Fibroblast of lung (primary cell): ENCODE measurements around the gene POLG2. TPM values are rescaled to one million over a fixed set of nuclear protein-coding genes. Genes with fewer than 3 reads are reported as not detected.
A peak's percentile ranks its signal among the peaks of the same experiment; 100 is the strongest.

Experiments
- DNase-seq, 2 donors: peaks; one replicate each; pipeline versions ENCODE4 v3.0.0 to v3.0.0-alpha.2; 2010; ENCODE audit warnings: low read depth in 2 of 2
- H2AFZ ChIP-seq: 2 replicates; pipeline ENCODE4 v1.5.1; 2012; ENCODE audit warnings: low read length, control low read depth, inconsistent platforms
- H3K27ac ChIP-seq: 2 replicates; pipeline ENCODE4 v1.5.1; 2011; ENCODE audit warnings: low read length, control low read depth; ENCODE audit not compliant: insufficient read depth
- H3K27me3 ChIP-seq: 2 replicates; pipeline ENCODE4 v1.5.1; 2011; ENCODE audit warnings: mild to moderate bottlenecking, low read length; ENCODE audit not compliant: control insufficient read depth, insufficient read depth
- H3K36me3 ChIP-seq: 2 replicates; pipeline ENCODE4 v1.5.1; 2011; ENCODE audit warnings: low read length; ENCODE audit not compliant: control insufficient read depth, insufficient read depth
- H3K4me1 ChIP-seq: 2 replicates; pipeline ENCODE4 v1.5.1; 2011; ENCODE audit warnings: low read length; ENCODE audit not compliant: control insufficient read depth, insufficient read depth; ENCODE audit errors: extremely low read depth
- H3K4me2 ChIP-seq: 2 replicates; pipeline ENCODE4 v1.5.1; 2011; ENCODE audit warnings: low read length, control low read depth; ENCODE audit not compliant: insufficient read depth; ENCODE audit errors: extremely low read depth
- H3K4me3 ChIP-seq, 4 experiments: fragments of 200-600 bp in 1 of 4; sonication (generic) in 1 of 4; replicated peaks in 1 of 4; 2 replicates each; pipeline ENCODE4 v1.5.1; 2011 to 2016; ENCODE audit warnings: low read length in 4 of 4, low read depth in 3 of 4, mild to moderate bottlenecking in 3 of 4, control low read depth in 2 of 4, inconsistent platforms in 1 of 4, mixed read lengths in 1 of 4; ENCODE audit not compliant: insufficient read depth in 1 of 4; ENCODE audit errors: control extremely low read depth in 1 of 4
- H3K79me2 ChIP-seq: 2 replicates; pipeline ENCODE4 v1.5.1; 2012; ENCODE audit warnings: mild to moderate bottlenecking, low read length, inconsistent platforms; ENCODE audit not compliant: control insufficient read depth, insufficient read depth
- H3K9ac ChIP-seq: 2 replicates; pipeline ENCODE4 v1.5.1; 2011; ENCODE audit warnings: mild to moderate bottlenecking, low read length, control low read depth; ENCODE audit not compliant: insufficient read depth
- H3K9me3 ChIP-seq: 2 replicates; pipeline ENCODE4 v1.5.1; 2012; ENCODE audit warnings: low read depth, low read length; ENCODE audit not compliant: control insufficient read depth, insufficient read depth
- H4K20me1 ChIP-seq: 2 replicates; pipeline ENCODE4 v1.5.1; 2011; ENCODE audit warnings: low read length; ENCODE audit not compliant: control insufficient read depth, insufficient read depth; ENCODE audit errors: extremely low read depth
- CTCF ChIP-seq, 2 donors: IDR thresholded peaks in 1 of 2; conservative IDR thresholded peaks in 1 of 2; 1 replicate in 1 of 2; 2 replicates in 1 of 2; pipeline ENCODE4 v1.5.1; 2011 to 2012; ENCODE audit warnings: low read length in 2 of 2, control low read depth in 1 of 2, inconsistent platforms in 1 of 2, low read depth in 1 of 2, mild to moderate bottlenecking in 1 of 2
- EZH2 ChIP-seq: IDR thresholded peaks from 2 replicates; pipeline ENCODE4 v1.5.1; 2012; ENCODE audit warnings: low read length, control low read depth, mild to moderate bottlenecking; ENCODE audit errors: missing control alignments
- polyA minus RNA-seq: library from RNA; depleted of rRNA, polyadenylated mRNA; stranded (reverse); fragments of >200 nt; gene quantifications from 2 replicates; pipeline ENCODE4 v1.2.3, GENCODE V29; 2011; ENCODE audit warnings: low replicate concordance
- polyA plus RNA-seq, 2 donors: library from polyadenylated mRNA; depleted of rRNA in 1 of 2; stranded (reverse) in 1 of 2; unstranded in 1 of 2; fragments of >200 nt; gene quantifications; 2 replicates each; pipeline ENCODE4 v1.2.1, GENCODE V29; 2011 to 2012; ENCODE audit warnings: missing spikeins in 1 of 2
- total RNA-seq: library from RNA; depleted of rRNA; stranded (reverse); fragments of >200 nt; gene quantifications from 2 replicates; pipeline ENCODE4 v1.2.1, GENCODE V29; 2014

Gene POLG2
- 21.3 and 24.9 TPM in 2 replicates for total RNA-seq
- polyA plus RNA-seq, result 5.3 and 6.9 TPM in 2 replicates
- 5.1 and 5.9 TPM in 2 replicates for polyA plus RNA-seq (2012)
- 0.96 and 8.8 TPM in 2 replicates for polyA minus RNA-seq

DNA sequence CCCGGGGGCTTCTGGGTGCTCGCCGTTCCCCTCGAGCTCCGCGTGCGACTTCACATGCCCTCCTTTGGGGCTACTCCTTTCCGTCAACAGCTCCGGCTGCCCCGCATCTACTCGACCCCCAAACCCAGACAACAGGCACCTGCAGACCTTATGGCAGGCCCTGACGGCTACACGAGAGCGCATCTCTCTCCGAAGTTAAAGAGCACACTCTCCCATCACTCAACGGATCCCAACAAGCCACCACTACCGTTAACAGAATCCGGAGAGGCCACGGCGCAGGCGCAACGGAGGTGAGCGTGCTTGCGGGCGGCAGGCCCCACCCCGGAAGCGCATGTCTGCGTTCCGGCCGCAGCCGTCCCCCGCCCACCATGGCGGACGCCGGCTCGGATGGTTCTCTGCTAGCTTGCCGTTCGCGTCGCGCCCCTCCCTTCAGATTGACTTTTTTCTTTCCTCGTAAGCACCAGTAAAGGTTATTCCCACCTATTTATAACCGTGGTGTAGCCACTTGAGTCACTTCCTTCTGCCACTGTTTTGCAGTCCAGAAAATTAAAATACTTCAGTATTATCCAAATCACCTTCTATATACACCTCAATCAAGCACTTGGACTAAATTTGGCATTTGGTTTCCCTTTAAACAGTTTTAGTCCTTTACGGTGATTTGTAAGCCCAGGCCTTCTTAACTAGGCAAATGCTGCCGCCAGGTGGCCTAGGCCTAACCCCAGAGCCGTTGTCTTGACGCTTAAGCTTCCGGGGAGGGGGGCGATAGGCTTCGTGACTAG lies at the start of gene POLG2:
POLG2 (minus strand) TSS at position 269 of the 779 bp plus-strand sequence; CDS start at position 183, 86 bp downstream.
- H4K20me1 ChIP-seq, result peaks cover 3% of the 10 kb centered on the region

DNA sequence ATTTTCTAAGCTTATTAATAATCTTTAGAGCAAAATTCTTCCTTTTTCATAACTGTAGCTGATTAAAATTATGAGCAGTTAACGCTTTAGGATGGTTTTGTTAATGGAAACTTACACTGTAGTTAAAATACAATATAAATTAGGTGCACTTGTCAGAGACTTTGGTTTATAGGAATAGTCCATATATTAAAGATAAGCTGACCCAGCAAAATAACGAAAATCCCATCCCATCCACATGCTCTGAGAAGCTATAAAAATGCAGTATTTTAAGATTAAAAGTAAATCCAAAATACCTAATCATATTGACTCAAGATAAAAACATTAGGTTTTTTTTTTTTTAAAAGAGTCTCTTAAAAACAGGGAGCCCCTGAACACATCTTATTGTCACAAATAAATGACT lies 47.9 kb upstream of the POLG2 start:
- H3K79me2 ChIP-seq, result peaks cover 15% of the 10 kb centered on the region
- H3K27me3 ChIP-seq, result no peaks in the 10 kb centered on the region
- no peak for DNase-seq
- H2AFZ ChIP-seq, result no peak overlapping the region
- no peak overlapping the region for H3K9ac ChIP-seq
- no peaks in the 10 kb centered on the region for H3K9me3 ChIP-seq
- TF ChIP-seq CTCF (conservative IDR thresholded peaks at IDR 0.05 in 1 of 2, IDR thresholded peaks at IDR 0.05 in 1 of 2; ENCODE audit: low read depth in 1 of 2, low read length in 2 of 2) (no peak), EZH2 (no peak)
- H3K27ac ChIP-seq, result no peak overlapping the region
- H3K4me3 ChIP-seq, result no peak overlapping the region
- peaks cover 23% of the 10 kb centered on the region for H3K36me3 ChIP-seq
- no peaks in the 10 kb centered on the region for H3K4me1 ChIP-seq
- H4K20me1 ChIP-seq, result no peaks in the 10 kb centered on the region
- H3K4me2 ChIP-seq, result no peak overlapping the region

More for the DNA sequence above, at the start of gene POLG2:
- peak; percentile 91 to 93 for DNase-seq
- Histone ChIP-seq H3K4me1 (peaks cover 2% of the 10 kb centered on the region), H3K9ac (peak within 1 kb of the TSS; percentile 73), H3K27ac (peak within 1 kb of the TSS; percentile 81), H3K36me3 (peaks cover 14% of the 10 kb centered on the region), H2AFZ (peak within 1 kb of the TSS; percentile 66), H3K4me2 (peak within 1 kb of the TSS; percentile 98), H3K27me3 (no peaks in the 10 kb centered on the region), H3K79me2 (peaks cover 35% of the 10 kb centered on the region), H3K9me3 (no peaks in the 10 kb centered on the region), H3K4me3 (peak within 1 kb of the TSS; percentile 73 to 98 (median 89))
- TF ChIP-seq EZH2, result no peak
- peak; percentile 52 to 55 for TF ChIP-seq CTCF (conservative IDR thresholded peaks at IDR 0.05 in 1 of 2, IDR thresholded peaks at IDR 0.05 in 1 of 2; ENCODE audit: low read depth in 1 of 2, low read length in 2 of 2)

GRCh38 chr17:64540118-64540776 lies 43.4 kb upstream of the POLG2 start:
- H3K27ac ChIP-seq, result no peak overlapping the region
- H2AFZ ChIP-seq, result no peak overlapping the region
- H3K4me3 ChIP-seq, result no peak overlapping the region
- DNase-seq, result no peak
- no peaks in the 10 kb centered on the region for H4K20me1 ChIP-seq
- H3K36me3 ChIP-seq, result peaks cover 24% of the 10 kb centered on the region
- H3K27me3 ChIP-seq, result no peaks in the 10 kb centered on the region
- TF ChIP-seq EZH2 (no peak), CTCF (conservative IDR thresholded peaks at IDR 0.05 in 1 of 2, IDR thresholded peaks at IDR 0.05 in 1 of 2; ENCODE audit: low read depth in 1 of 2, low read length in 2 of 2) (no peak)
- H3K4me1 ChIP-seq, result no peaks in the 10 kb centered on the region
- H3K9ac ChIP-seq, result no peak overlapping the region
- H3K9me3 ChIP-seq, result no peaks in the 10 kb centered on the region
- no peak overlapping the region for H3K4me2 ChIP-seq
- H3K79me2 ChIP-seq, result peaks cover 9% of the 10 kb centered on the region
